OCI-LY1 (cell line): ENCODE measurements around the gene MYL3.

Experiments used
- EZH2 ChIP-seq: fragments of 200-600 bp; sonication (generic), shearing (Covaris generic); IDR thresholded peaks from 2 replicates; pipeline ENCODE4 v1.8.0; 2017; ENCODE audit warnings: borderline replicate concordance, mixed run types, mild to moderate bottlenecking, antibody characterized with exemption, low read length, moderate library complexity, mixed read lengths
- TF ChIP-seq, protein P1 (sequence below): fragments of 200-600 bp; sonication (generic), shearing (Covaris generic); IDR thresholded peaks from 2 replicates; pipeline ENCODE4 v1.5.1; 2017; ENCODE audit warnings: mild to moderate bottlenecking, antibody characterized with exemption, low read length, moderate library complexity, mixed read lengths

- TF ChIP-seq EZH2: no peak
- TF ChIP-seq, protein P1, sequence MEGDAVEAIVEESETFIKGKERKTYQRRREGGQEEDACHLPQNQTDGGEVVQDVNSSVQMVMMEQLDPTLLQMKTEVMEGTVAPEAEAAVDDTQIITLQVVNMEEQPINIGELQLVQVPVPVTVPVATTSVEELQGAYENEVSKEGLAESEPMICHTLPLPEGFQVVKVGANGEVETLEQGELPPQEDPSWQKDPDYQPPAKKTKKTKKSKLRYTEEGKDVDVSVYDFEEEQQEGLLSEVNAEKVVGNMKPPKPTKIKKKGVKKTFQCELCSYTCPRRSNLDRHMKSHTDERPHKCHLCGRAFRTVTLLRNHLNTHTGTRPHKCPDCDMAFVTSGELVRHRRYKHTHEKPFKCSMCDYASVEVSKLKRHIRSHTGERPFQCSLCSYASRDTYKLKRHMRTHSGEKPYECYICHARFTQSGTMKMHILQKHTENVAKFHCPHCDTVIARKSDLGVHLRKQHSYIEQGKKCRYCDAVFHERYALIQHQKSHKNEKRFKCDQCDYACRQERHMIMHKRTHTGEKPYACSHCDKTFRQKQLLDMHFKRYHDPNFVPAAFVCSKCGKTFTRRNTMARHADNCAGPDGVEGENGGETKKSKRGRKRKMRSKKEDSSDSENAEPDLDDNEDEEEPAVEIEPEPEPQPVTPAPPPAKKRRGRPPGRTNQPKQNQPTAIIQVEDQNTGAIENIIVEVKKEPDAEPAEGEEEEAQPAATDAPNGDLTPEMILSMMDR: no peak
Observed at GRCh38 chr3:46882377-46883053, 19.3 kb upstream of the MYL3 start.
